Measurements from ENCODE around the gene C7orf33.
"Not testable (repeated sequence)": the region's sequence is repeated elsewhere in the genome, so short reads cannot be mapped to it uniquely, and the experiment has no call there.

The C7orf33 gene

DNA sequence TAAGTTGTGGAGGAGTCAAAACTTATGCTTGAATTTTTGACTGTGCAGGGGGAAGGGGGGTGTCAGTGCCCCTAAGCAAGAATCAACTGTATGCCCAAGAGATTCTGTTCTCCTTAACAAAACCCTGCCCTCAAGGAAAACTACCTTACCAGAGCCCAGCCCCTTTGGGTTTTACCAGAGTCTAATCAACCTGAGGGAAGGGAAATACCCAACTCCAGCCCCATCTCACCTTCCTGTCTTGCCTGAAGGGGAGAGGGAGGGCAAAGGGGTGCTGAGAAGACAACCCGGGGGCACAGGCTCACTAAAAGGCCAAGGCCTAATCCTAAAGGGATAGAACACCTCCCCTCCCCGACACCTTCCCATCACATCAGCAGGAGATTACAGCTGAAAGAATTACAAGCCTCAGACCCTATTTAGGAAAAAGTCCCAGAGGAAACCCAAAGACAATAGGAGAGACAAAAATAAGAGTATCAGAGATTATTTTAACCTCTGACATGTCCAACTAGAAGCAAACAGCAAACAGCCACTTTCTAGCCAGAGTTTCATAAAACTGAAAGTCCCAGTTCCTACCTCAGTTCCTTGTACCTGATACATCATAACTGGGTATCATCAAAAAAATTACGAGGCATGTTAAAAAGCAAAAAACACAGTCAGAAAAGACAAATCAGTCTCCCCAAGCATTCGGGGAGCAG is 26.8 kb upstream of the C7orf33 start:
- H3K36me3 ChIP-seq (ENCODE audit: control insufficient read depth, insufficient read depth, low read length), result no peaks in the 10 kb centered on the region
- no peak overlapping the region for H3K4me3 ChIP-seq (ENCODE audit: extremely low read depth, insufficient read depth, low read length, poor library complexity, severe bottlenecking)
- H3K27ac ChIP-seq (ENCODE audit: low read depth, low read length, severe bottlenecking), result no peak overlapping the region
- no peaks in the 10 kb centered on the region for H3K4me1 ChIP-seq (ENCODE audit: control insufficient read depth, insufficient read depth, low read length, poor library complexity, severe bottlenecking)
- H3K9me3 ChIP-seq (ENCODE audit: control insufficient read depth, low read length), result no peaks in the 10 kb centered on the region
- WGBS, 2 experiments (ENCODE audit: insufficient coverage in 2 of 2), result 70% methylated on average over 2 of the region's 4 CpGs; no CpG with 5 or more reads in 1 of the 2 experiments

DNA sequence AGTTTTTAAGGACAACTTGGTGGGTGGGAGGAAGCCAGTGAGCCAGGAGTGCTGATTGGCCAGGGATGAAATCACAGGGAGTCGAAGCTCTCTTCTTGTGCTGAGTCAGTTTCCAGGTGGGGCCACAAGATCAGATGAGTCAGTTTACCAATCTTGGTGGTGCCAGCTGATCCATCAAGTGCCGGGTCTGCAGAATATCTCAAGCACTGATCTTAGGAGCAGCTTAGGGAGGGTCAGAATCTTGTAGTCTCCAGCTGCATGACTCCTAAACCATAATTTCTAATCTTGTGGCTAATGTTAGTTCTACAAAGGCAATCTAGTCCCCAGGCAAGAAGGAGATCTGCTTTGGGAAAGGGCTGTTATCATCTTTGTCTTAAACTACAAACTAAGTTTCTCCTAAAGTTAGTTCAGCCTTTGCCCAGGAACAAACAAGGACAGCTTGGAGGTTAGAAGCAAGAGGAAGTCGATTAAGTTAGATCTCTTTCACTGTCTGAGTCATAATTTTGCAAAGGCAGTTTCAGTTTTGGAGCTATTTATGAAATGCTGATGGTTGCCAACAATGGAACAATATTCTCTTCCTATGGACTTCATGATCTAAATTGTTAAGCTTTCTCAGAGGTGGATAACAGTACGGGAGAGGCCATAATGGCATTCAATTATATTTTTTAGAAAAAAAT is 26.2 kb upstream of the C7orf33 start:
- not testable (repeated sequence) for H3K36me3 ChIP-seq (ENCODE audit: control insufficient read depth, insufficient read depth, low read length)

DNA sequence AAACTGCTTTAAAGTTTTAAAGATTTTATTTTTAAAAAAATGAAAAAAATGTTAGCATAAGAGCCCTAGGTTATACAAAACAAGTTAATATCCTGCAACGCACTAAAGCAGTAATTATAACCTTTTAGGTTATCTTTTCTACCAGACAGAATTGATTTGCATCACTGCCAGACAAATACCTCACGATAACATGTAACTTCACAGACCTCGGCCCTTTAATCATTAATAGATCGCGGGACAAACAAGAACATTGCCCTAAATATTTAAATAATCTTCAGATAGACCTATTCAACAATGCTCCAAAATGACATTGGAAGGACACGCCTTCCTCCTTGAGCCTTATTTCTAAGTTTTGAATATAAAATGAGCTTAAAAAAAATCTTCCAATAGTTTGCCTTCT is 23.8 kb upstream of the C7orf33 start:
- Histone ChIP-seq H3K4me3 (ENCODE audit: extremely low read depth, insufficient read depth, low read length, poor library complexity, severe bottlenecking) (no peak overlapping the region), H3K4me1 (ENCODE audit: control insufficient read depth, insufficient read depth, low read length, poor library complexity, severe bottlenecking) (no peaks in the 10 kb centered on the region), H3K27ac (ENCODE audit: low read depth, low read length, severe bottlenecking) (no peak overlapping the region), H3K36me3 (ENCODE audit: control insufficient read depth, insufficient read depth, low read length) (no peaks in the 10 kb centered on the region), H3K9me3 (ENCODE audit: control insufficient read depth, low read length) (no peaks in the 10 kb centered on the region)
- WGBS, 2 experiments (ENCODE audit: insufficient coverage in 2 of 2), result 92 to 93% methylated on average over 4 to 5 of the region's 6 CpGs

More for the DNA sequence above, 26.2 kb upstream of the C7orf33 start:
- H3K27ac ChIP-seq (ENCODE audit: low read depth, low read length, severe bottlenecking); H3K4me1 ChIP-seq (ENCODE audit: control insufficient read depth, insufficient read depth, low read length, poor library complexity, severe bottlenecking); H3K9me3 ChIP-seq (ENCODE audit: control insufficient read depth, low read length); H3K4me3 ChIP-seq (ENCODE audit: extremely low read depth, insufficient read depth, low read length, poor library complexity, severe bottlenecking): not testable (repeated sequence)
- 85 to 100% methylated on average over 2 of the region's 4 CpGs for WGBS, 2 experiments (ENCODE audit: insufficient coverage in 2 of 2)

DNA sequence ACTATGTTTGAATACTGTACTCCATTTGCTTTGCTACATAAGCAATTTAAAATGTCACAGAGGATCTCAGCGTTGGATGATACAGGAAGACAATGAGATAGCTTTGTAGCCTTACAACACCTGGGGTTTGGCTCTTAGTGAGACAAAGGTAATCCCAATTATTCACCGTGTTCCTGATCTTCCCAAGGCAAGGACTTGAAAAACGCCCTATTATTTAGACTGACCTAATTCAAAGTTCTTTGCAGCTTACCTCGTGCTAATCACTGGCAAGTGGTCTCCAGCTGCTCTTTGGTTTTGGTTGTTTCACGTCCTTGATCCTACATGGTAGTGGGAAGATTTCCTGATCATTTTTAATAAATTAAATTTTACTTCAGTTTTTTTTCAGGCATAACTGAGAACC is 23.0 kb upstream of the C7orf33 start:
- Histone ChIP-seq H3K4me1 (ENCODE audit: control insufficient read depth, insufficient read depth, low read length, poor library complexity, severe bottlenecking) (no peaks in the 10 kb centered on the region), H3K4me3 (ENCODE audit: extremely low read depth, insufficient read depth, low read length, poor library complexity, severe bottlenecking) (no peak overlapping the region), H3K9me3 (ENCODE audit: control insufficient read depth, low read length) (no peaks in the 10 kb centered on the region), H3K36me3 (ENCODE audit: control insufficient read depth, insufficient read depth, low read length) (no peaks in the 10 kb centered on the region), H3K27ac (ENCODE audit: low read depth, low read length, severe bottlenecking) (no peak overlapping the region)
- WGBS, 2 experiments (ENCODE audit: insufficient coverage in 2 of 2), result 42 to 48% methylated on average over 3 of the region's 5 CpGs

DNA sequence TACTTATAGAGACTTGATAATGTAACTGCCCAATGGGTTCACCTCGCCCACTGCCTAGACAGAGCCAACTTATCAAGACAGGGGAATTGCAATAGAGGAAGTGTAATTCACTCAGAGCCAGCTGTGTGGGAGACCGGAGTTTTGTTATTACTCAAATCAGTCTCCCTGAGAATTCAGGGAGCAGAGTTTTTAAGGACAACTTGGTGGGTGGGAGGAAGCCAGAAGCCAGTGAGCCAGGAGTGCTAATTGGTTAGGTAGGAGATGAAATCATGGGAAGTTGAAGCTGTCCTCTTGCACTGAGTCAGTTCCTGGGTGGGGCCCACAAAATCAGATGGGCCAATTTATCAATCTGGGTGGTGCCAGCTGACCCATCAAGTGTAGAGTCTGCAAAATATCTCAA is 20.1 kb upstream of the C7orf33 start:
- H3K27ac ChIP-seq (ENCODE audit: low read depth, low read length, severe bottlenecking), result no peak overlapping the region
- WGBS, 2 experiments (ENCODE audit: insufficient coverage in 2 of 2), result 83 to 100% methylated on average over 1 of the region's 2 CpGs
- no peaks in the 10 kb centered on the region for H3K4me1 ChIP-seq (ENCODE audit: control insufficient read depth, insufficient read depth, low read length, poor library complexity, severe bottlenecking)
- no peaks in the 10 kb centered on the region for H3K36me3 ChIP-seq (ENCODE audit: control insufficient read depth, insufficient read depth, low read length)
- H3K4me3 ChIP-seq (ENCODE audit: extremely low read depth, insufficient read depth, low read length, poor library complexity, severe bottlenecking), result no peak overlapping the region
- H3K9me3 ChIP-seq (ENCODE audit: control insufficient read depth, low read length), result no peaks in the 10 kb centered on the region

DNA sequence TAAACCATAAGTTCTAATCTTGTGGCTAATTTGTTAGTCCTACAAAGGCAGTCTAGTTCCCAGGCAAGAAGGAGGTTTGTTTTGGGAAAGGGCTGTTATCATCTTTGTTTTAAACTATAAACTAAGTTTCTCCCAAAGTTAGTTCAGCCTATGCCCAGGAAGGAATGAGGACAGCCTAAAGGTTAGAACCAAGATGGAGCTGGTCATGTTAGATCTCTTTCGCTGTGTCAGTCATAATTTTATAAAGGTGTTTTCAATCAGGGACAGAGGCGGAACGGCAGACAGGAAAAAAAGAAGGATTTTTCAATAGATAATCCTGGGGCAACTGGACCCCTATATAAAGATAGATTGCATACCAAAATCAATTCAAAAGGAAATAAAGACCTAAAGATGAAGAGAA is 19.6 kb upstream of the C7orf33 start:
- not testable (repeated sequence) for H3K9me3 ChIP-seq (ENCODE audit: control insufficient read depth, low read length); H3K4me1 ChIP-seq (ENCODE audit: control insufficient read depth, insufficient read depth, low read length, poor library complexity, severe bottlenecking); H3K4me3 ChIP-seq (ENCODE audit: extremely low read depth, insufficient read depth, low read length, poor library complexity, severe bottlenecking); H3K36me3 ChIP-seq (ENCODE audit: control insufficient read depth, insufficient read depth, low read length); H3K27ac ChIP-seq (ENCODE audit: low read depth, low read length, severe bottlenecking)
- 88% methylated on average over 1 of the region's 3 CpGs; no CpG with 5 or more reads in 1 of the 2 experiments for WGBS, 2 experiments (ENCODE audit: insufficient coverage in 2 of 2)

DNA sequence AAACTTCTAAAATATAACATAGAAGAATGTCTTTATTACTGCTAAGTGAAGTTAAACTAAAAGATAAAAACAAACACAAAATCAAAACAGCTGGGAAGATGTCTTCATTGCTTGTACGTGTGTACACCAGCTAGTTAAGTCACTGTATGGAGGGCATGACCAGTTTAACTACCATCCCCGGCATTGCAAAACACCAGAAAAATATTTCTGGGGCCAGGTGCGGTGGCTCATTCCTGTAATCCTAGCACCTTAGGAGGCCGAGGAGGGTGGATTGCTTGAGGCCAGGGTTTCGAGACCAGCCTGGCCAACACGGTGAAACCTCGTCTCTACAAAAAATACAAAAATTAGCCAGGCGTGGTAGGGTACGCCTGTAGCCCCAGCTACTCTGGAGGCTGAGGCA is 19.2 kb upstream of the C7orf33 start:
- no peak overlapping the region for H3K27ac ChIP-seq (ENCODE audit: low read depth, low read length, severe bottlenecking)
- WGBS, 2 experiments (ENCODE audit: insufficient coverage in 2 of 2), result 87 to 96% methylated on average over 6 to 9 of the region's 9 CpGs

DNA sequence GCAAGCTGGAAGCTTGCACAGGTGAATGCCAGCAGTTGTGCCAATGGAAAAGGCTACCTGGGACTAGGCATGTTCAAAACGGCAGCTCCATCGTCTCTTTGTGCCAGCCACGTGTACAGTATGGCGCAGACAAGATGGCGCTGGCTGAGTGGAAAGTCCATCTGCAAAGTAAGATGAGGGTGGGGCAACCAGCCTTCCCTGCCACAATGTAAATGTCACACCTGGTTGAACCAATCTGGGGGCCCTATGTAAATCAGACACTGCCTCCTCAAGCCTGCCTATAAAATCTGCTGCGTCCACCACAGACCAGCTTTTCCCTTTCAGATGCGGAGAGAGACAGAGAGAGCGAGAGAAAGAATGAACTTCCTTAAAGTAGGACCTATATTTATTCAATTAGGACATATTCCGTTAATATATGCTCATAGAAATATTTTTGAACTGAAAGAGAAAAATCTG is 18.5 kb upstream of the C7orf33 start:
- H3K27ac ChIP-seq (ENCODE audit: low read depth, low read length, severe bottlenecking), result no peak overlapping the region
- no peaks in the 10 kb centered on the region for H3K36me3 ChIP-seq (ENCODE audit: control insufficient read depth, insufficient read depth, low read length)
- WGBS, 2 experiments (ENCODE audit: insufficient coverage in 2 of 2), result 96 to 97% methylated on average over 5 of the region's 9 CpGs
- no peak overlapping the region for H3K4me3 ChIP-seq (ENCODE audit: extremely low read depth, insufficient read depth, low read length, poor library complexity, severe bottlenecking)
- H3K9me3 ChIP-seq (ENCODE audit: control insufficient read depth, low read length), result no peaks in the 10 kb centered on the region
- H3K4me1 ChIP-seq (ENCODE audit: control insufficient read depth, insufficient read depth, low read length, poor library complexity, severe bottlenecking), result no peaks in the 10 kb centered on the region

More for the DNA sequence above, 19.2 kb upstream of the C7orf33 start:
- no peaks in the 10 kb centered on the region for H3K9me3 ChIP-seq (ENCODE audit: control insufficient read depth, low read length)
- H3K4me1 ChIP-seq (ENCODE audit: control insufficient read depth, insufficient read depth, low read length, poor library complexity, severe bottlenecking), result no peaks in the 10 kb centered on the region
- no peaks in the 10 kb centered on the region for H3K36me3 ChIP-seq (ENCODE audit: control insufficient read depth, insufficient read depth, low read length)
- H3K4me3 ChIP-seq (ENCODE audit: extremely low read depth, insufficient read depth, low read length, poor library complexity, severe bottlenecking), result no peak overlapping the region

DNA sequence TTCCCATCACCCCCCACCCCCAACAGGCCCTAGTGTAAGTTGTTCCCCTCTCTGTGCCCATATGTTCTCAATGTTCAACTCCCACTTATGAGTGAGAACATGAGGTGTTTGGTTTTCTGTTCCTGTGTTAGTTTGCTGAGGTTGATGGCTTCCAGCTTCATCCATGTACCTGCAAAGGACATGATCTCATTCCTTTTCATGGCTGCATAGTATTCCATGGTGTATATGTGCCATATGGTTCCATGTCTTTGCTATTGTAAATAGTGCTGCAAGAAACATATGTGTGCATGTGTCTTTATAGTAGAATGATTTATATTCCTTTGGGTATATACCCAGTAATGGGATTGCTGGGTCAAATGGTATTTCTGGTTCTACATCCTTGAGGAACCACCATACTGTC is 17.0 kb upstream of the C7orf33 start:
- not testable (repeated sequence) for H3K9me3 ChIP-seq (ENCODE audit: control insufficient read depth, low read length); H3K27ac ChIP-seq (ENCODE audit: low read depth, low read length, severe bottlenecking); H3K4me1 ChIP-seq (ENCODE audit: control insufficient read depth, insufficient read depth, low read length, poor library complexity, severe bottlenecking); H3K4me3 ChIP-seq (ENCODE audit: extremely low read depth, insufficient read depth, low read length, poor library complexity, severe bottlenecking); H3K36me3 ChIP-seq (ENCODE audit: control insufficient read depth, insufficient read depth, low read length)

DNA sequence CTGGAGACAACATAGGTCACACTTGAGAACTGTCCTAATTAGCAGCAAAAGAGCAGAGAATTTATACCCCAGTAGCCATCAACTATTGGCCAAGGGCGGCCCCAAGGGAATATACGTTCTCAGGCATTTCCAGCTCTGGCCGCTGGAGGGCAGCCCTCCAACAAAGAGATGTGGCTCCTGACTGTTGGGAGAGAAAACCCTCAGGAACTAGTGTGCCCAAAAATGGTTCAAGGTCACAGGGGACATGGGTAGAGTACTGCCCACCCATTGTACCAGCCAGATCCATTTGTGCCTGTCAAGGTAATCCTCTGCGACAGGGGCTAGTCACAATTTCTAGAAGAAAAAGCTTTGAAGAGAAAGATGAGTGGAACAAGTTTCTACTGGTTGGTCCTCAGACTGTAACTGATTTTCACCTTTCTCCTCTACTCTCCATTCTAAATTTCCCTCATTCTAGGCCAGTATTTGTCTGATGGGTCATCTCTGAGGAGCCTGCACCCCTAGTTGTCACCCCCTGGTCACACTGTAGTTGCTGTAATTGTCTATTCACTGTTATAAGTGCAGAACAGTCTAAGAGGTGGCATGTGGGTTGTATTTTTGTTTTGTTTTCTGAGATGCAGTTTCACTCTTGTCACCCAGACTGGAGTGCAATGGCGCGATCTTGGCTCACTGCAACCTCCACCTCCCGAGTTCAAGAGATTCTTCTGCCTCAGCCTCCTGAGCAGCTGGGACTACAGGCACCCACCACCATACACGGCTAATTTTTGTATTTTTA is 14.7 kb upstream of the C7orf33 start:
- Histone ChIP-seq H3K36me3 (ENCODE audit: control insufficient read depth, insufficient read depth, low read length) (no peaks in the 10 kb centered on the region), H3K27ac (ENCODE audit: low read depth, low read length, severe bottlenecking) (no peak overlapping the region), H3K9me3 (ENCODE audit: control insufficient read depth, low read length) (no peaks in the 10 kb centered on the region), H3K4me1 (ENCODE audit: control insufficient read depth, insufficient read depth, low read length, poor library complexity, severe bottlenecking) (no peaks in the 10 kb centered on the region), H3K4me3 (ENCODE audit: extremely low read depth, insufficient read depth, low read length, poor library complexity, severe bottlenecking) (no peak overlapping the region)
- 43 to 48% methylated on average over 4 to 6 of the region's 8 CpGs for WGBS, 2 experiments (ENCODE audit: insufficient coverage in 2 of 2)

DNA sequence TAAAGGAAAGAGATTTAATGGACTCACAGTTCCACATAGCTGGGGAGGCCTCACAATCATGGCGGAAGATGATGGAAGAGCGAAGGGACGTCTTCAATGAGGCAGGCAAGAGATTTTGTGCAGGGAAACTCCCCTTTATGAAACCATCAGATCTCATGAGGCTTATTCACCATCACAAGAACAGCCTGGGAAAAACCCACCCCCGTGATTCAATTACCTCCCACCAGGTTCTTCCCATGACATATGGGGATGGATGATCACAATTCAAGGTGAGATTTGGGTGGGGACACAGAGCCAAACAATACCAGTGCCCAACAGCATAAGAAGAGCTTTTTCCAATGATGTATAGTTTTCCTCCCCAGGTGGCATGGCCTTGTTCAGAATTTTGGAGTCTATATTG is 11.2 kb upstream of the C7orf33 start:
- 89 to 96% methylated on average over 3 of the region's 4 CpGs for WGBS, 2 experiments (ENCODE audit: insufficient coverage in 2 of 2)
- H3K4me1 ChIP-seq (ENCODE audit: control insufficient read depth, insufficient read depth, low read length, poor library complexity, severe bottlenecking), result no peaks in the 10 kb centered on the region
- H3K36me3 ChIP-seq (ENCODE audit: control insufficient read depth, insufficient read depth, low read length), result no peaks in the 10 kb centered on the region
- H3K9me3 ChIP-seq (ENCODE audit: control insufficient read depth, low read length), result no peaks in the 10 kb centered on the region
- no peak overlapping the region for H3K4me3 ChIP-seq (ENCODE audit: extremely low read depth, insufficient read depth, low read length, poor library complexity, severe bottlenecking)
- no peak overlapping the region for H3K27ac ChIP-seq (ENCODE audit: low read depth, low read length, severe bottlenecking)
